Right renal pelvis (tissue), 4 donors: Measurements from ENCODE around the gene HRCT1. TPM values are rescaled to one million over a fixed set of nuclear protein-coding genes. Genes with fewer than 3 reads are reported as not detected.
"Not testable (repeated sequence)": the region's sequence is repeated elsewhere in the genome, so short reads cannot be mapped to it uniquely, and the experiment has no call there.

Experiments
- DNase-seq, 4 donors: peaks; one replicate each; pipeline ENCODE4 v3.0.0-alpha.2; 2013; ENCODE audit warnings: low read depth in 4 of 4, low spot score in 3 of 4, missing footprints in 1 of 4
- polyA plus RNA-seq, 4 donors: library from polyadenylated mRNA; unstranded; fragments of 120-200 nt; gene quantifications; one replicate each; pipeline ENCODE4 v1.2.1, GENCODE V29; 2013; ENCODE audit not compliant: insufficient read length in 4 of 4

The HRCT1 gene
- under 1 TPM in 3 of 4 donors, not detected in 1; 0.35 to 0.60 (median 0.43) TPM for polyA plus RNA-seq

GRCh38 chr9:35905912-35906679, at the start of gene HRCT1:
TSS of gene HRCT1 (plus strand) at chr9:35906202. CDS start at chr9:35906288, 86 bp downstream.
- DNase-seq: peak in 1 of 4 donors; percentile 58

- DNase-seq: no peak
These were observed 49.8 kb upstream of the HRCT1 start for GRCh38 chr9:35856206-35856605.

DNA sequence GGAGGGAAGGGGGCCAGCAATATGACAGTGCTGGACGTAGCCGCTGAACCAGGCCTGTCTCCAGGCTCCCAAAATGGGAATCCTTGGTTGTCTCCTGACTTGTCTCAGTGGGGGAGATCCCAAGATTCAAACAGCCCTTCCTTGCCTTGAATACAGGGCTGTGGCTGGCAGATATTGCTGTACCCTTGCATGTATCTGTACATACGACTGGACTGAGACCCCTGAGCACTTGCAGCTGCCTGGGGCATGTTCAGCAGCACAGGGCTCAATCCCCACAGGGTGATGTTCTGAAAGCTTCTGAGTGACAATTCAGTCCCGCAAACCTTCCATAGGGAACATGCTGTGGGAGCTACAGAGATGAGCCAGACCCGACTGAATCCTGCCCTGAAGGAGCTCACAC, 49.1 kb upstream of the HRCT1 start:
- DNase-seq: no peak

GRCh38 chr9:35858458-35858857, 47.5 kb upstream of the HRCT1 start:
- no peak for DNase-seq

DNA sequence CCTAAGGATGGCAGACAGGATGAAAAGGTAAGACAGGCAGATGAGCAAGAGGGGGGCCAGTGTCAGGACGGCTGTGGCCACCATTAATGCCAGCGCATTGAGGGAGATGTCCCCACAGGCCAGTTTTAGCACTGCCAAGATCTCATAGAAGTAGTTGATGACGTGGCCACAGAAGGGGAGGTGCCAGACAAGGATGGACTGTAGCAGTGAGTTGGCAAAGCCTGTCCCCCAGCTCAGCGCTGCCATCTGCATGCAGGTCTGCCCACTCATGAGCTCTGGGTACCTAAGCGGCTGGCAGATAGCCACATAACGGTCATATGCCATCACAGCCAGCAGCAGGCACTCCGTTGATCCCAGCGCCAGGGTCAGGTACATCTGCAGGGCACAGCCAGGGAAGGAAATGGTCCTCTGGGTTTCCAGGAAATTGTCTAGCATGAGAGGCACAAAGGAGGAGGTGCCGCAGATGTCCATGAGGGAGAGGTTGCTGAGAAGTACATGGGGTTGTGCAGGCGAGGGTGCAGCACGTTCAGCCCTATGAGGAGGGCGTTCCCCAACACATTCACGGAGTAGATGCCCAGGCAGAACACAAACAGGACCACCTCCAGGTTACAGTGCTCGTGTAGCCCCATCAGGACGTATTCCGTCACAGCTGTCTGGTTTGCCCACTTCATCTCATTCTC, 46.6 kb upstream of the HRCT1 start:
- DNase-seq: no peak

- DNase-seq: no peak
These were observed 46.0 kb upstream of the HRCT1 start for GRCh38 chr9:35859990-35860339.

DNA sequence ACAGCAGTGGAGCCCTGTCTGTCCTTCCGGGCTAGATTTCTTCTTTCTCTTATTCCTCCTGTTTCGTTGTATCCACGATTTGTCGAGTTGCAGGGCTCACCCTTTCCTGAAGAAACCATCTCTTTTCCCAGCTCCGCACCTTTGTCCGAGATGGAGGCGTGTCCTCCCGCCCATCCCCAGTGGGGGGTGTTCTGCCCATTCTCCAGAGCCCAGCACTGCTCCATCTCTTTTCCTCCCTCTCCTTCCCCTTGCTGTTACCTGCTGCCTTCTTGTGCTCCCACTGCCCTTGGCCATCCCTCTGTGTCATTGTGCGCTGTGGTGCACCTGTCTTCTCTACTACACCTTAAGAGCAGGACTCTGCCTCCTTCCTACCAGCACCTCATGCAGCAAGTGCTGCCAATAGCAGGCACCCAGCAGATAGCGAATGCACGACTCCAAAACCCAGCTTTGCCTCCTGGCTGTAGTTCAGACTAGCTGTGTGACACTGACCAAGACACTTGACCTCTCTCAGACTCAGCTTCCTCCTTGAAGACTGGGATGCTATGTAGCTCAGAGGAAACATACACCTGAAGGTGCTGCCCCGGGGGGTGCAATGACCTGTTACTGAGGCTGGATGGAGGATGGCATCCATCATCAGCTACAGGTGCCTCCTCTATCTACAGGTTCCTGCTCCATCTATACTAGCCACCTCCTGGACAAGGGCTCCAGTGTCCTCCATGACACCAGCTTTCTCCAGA, 44.7 kb upstream of the HRCT1 start:
- DNase-seq: no peak

DNA sequence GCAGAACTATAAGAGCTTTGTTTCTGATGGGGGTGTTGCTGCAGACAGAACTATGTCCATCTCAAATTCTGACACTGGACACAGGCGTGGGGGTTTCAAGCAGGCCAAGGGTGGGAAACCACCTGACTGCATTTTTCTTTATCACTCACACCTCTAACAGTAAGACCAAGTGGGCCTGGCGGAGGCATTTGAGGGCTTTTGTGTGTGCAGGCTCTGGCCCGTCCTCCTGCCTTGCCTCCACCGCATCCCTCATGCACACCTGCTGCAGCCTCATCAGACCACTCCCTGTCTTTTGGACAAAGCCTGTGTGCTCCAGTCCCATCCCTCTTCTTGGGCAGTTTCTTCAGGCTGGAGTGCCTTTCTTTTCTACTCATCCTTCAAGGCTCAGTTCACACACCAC, 43.7 kb upstream of the HRCT1 start:
- DNase-seq: no peak

DNA sequence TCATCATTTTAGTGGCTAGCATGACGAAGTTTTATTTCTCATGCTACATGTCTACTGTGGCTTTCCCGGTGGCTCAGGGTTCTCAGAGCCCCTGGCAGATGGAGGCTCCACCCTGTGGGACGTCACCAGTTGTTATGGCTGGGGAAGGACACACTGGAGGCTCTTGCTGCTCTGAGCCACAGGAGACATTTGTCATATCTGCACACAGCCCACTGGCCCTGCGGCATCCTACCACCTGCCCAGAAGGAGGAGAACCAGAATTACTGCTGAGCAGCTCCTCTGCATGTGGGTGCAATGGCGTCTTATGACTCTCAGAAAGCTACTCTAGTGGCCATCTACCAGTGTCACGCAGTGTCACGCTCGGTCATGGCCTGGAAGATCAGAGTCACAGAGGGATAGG, 42.4 kb upstream of the HRCT1 start:
- no peak for DNase-seq

DNA sequence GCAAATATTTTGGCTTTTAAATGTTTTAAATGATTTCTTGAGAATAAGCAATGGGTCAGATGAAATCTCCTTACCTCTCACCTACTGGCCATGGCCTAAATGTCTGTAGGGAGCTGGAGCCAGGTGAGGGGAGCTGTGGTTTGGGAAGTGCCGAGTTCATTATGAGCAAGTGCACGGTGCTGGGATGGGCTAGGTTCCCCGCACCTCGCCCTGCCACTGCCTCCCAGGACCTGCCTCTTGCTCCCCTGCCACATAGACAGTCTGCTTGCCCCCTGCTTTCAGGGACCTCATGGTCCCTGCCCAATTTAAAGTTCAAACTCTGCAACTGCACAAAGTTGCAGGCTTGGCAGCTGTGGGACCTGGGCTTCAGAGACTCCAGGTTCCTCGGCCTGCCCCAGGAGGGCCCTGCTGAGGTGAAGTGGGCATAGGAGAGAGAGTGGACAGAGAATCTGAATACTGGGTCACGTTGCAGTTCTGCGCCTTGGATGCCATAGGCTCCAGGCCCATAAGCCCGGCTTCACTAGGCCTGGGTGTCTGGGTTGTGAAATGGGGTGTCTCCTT, 41.2 kb upstream of the HRCT1 start:
- DNase-seq: no peak

GRCh38 chr9:35867538-35867937, 38.5 kb upstream of the HRCT1 start:
- no peak for DNase-seq

DNA sequence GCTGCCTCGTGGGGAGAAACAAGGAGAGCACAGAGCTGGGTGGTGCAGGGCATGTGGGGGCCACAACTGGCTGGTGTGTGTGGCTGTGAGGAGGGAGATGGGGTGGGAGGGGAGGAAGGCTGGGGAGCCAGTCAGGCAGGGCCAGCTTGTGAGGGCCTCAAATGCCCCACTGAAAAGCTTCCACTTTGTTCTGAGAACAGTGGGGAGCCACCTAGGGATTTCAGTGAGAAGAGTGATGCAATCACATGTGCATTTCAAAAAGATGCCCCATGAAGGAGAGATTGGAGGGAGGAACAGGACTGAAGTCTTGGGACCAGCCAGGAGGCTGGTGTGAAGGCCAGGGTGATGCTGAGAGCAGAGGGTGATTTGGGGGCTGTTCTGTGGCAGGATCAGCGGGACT, 37.1 kb upstream of the HRCT1 start:
- DNase-seq: no peak

DNA sequence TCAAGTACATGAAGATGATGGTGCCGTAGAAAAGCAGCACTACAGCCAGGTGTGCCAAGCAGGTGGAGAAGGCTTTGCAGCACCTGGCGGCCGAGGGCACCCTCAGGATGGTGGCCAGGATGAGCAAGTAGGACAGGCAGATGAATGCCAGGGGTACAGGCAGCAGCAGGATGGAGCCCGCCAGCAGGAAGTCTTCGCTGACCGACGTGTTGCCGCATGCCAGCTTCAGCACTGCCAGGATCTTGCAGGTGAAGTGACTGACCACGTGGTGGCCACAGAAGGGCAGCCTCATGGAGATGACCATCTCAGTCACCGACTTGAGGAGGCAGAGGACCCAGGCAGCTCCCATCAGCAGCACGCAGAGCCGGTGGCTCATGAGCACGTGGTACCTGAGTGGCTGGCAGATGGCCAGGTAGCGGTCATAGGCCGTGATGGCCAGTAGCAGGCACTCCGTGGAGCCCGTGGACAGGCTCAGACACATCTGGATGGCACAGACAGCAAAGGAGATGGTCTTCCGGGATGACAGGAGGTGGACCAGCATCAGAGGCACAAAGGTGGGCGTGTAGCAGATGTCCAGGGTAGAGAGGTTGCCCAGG, 36.3 kb upstream of the HRCT1 start:
- DNase-seq: no peak

- no peak for DNase-seq
These were observed 35.6 kb upstream of the HRCT1 start, which contains the start of gene OR13J1 for GRCh38 chr9:35870351-35870923. TSS of gene OR13J1 (minus strand) at chr9:35870401. CDS start at chr9:35870401, 0 bp downstream.

GRCh38 chr9:35871545-35871944, 34.5 kb upstream of the HRCT1 start:
- DNase-seq: no peak

GRCh38 chr9:35872505-35872904, 33.5 kb upstream of the HRCT1 start:
- no peak for DNase-seq

- DNase-seq: peak; percentile 45 to 70 (median 60)
These were observed 23.6 kb upstream of the HRCT1 start for GRCh38 chr9:35882263-35882848.

- no peak for DNase-seq
These were observed 23.0 kb upstream of the HRCT1 start for GRCh38 chr9:35882996-35883395.

- DNase-seq: not testable (repeated sequence)
These were observed 21.1 kb upstream of the HRCT1 start for GRCh38 chr9:35884908-35885307.

- no peak for DNase-seq
These were observed 14.4 kb upstream of the HRCT1 start for GRCh38 chr9:35891646-35892045.
